Gastrocnemius medialis (tissue), 4 donors: ENCODE data around the gene BANK1.

ENCODE experiments used
- POLR2A ChIP-seq, 2 donors: fragments of 450-650 bp; IDR thresholded peaks; one replicate each; pipeline ENCODE4 v1.6.1; 2017; ENCODE audit warnings: antibody characterized with exemption in 2 of 2, mild to moderate bottlenecking in 2 of 2, moderate library complexity in 2 of 2
- TF ChIP-seq, protein P1 (sequence below), 5 experiments: fragments of 450-650 bp in 3 of 5; fragments of 200-600 bp in 2 of 5; sonication (generic) in 2 of 5; IDR thresholded peaks in 4 of 5; conservative IDR thresholded peaks in 1 of 5; 1 replicate in 4 of 5; 2 replicates in 1 of 5; pipeline ENCODE4 v1.5.1; 2016 to 2019; ENCODE audit warnings: antibody characterized with exemption in 5 of 5, mild to moderate bottlenecking in 3 of 5, moderate library complexity in 3 of 5

DNA sequence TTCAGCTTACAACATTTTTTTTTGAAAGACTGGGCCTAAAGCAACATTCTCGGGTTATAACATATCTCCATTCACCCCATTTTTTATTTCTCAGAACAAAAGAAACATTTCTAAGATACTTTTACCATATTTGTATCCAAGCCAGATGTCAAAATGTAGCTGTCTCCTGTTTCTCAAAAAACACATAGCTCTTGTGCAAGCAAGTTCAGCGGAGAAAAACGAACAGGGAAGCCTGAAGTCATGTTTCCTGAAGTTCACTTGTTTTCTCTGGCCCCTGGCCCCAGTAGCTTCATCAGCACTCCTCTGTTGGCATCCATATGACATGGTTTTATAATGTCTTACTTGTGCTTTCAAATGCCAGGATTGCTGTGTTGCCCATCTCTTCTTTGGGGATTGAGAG lies 218.2 kb downstream of the BANK1 start:
- TF ChIP-seq, protein P1, sequence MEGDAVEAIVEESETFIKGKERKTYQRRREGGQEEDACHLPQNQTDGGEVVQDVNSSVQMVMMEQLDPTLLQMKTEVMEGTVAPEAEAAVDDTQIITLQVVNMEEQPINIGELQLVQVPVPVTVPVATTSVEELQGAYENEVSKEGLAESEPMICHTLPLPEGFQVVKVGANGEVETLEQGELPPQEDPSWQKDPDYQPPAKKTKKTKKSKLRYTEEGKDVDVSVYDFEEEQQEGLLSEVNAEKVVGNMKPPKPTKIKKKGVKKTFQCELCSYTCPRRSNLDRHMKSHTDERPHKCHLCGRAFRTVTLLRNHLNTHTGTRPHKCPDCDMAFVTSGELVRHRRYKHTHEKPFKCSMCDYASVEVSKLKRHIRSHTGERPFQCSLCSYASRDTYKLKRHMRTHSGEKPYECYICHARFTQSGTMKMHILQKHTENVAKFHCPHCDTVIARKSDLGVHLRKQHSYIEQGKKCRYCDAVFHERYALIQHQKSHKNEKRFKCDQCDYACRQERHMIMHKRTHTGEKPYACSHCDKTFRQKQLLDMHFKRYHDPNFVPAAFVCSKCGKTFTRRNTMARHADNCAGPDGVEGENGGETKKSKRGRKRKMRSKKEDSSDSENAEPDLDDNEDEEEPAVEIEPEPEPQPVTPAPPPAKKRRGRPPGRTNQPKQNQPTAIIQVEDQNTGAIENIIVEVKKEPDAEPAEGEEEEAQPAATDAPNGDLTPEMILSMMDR (IDR thresholded peaks at IDR 0.05 in 4 of 5, conservative IDR thresholded peaks at IDR 0.05 in 1 of 5), result no peak
- TF ChIP-seq POLR2A (IDR thresholded peaks at IDR 0.05), result no peak
